ENCODE data around the gene MARK3. TPM values are rescaled to one million over a fixed set of nuclear protein-coding genes. Genes with fewer than 3 reads are reported as not detected.
A peak's percentile ranks its signal among the peaks of the same experiment; 100 is the strongest.
"Not testable (repeated sequence)": the region's sequence is repeated elsewhere in the genome, so short reads cannot be mapped to it uniquely, and the experiment has no call there.

Gene MARK3
- total RNA-seq, 2 experiments from 2014 or later, result 68.4 to 69.2 TPM

GRCh38 chr14:103509864-103510723 is 124.9 kb downstream of the MARK3 start:
- H3K27ac Mint-ChIP-seq, result no peak overlapping the region
- POLR2A ChIA-PET, result interaction anchor here (0.7 to 1.6 kb wide), 4 partner anchors 13 to 151 kb away, joined by 3 read pairs; partner anchors contain the start of gene CKB
- no peaks in the 10 kb centered on the region for H3K4me1 Mint-ChIP-seq (ENCODE audit: low read depth)
- TF ChIP-seq CTCF (IDR thresholded peaks at IDR 0.05), result no peak
- H3K9me3 Mint-ChIP-seq, result no peaks in the 10 kb centered on the region
- intact Hi-C loops (cut with micrococcal nuclease), result no loop called here
- peaks cover 6% of the 10 kb centered on the region for H3K36me3 Mint-ChIP-seq (ENCODE audit: low read depth)
- H3K4me3 Mint-ChIP-seq, result no peak overlapping the region
- CTCF ChIA-PET, result interaction anchor here (1.6 to 3.6 kb wide), 2 partner anchors 9 to 10 kb away, joined by 4 to 17 read pairs; no protein-coding TSS in a partner anchor
- DNase-seq, result no peak
- ATAC-seq, result no peak
- H3K27me3 Mint-ChIP-seq, result no peaks in the 10 kb centered on the region

DNA sequence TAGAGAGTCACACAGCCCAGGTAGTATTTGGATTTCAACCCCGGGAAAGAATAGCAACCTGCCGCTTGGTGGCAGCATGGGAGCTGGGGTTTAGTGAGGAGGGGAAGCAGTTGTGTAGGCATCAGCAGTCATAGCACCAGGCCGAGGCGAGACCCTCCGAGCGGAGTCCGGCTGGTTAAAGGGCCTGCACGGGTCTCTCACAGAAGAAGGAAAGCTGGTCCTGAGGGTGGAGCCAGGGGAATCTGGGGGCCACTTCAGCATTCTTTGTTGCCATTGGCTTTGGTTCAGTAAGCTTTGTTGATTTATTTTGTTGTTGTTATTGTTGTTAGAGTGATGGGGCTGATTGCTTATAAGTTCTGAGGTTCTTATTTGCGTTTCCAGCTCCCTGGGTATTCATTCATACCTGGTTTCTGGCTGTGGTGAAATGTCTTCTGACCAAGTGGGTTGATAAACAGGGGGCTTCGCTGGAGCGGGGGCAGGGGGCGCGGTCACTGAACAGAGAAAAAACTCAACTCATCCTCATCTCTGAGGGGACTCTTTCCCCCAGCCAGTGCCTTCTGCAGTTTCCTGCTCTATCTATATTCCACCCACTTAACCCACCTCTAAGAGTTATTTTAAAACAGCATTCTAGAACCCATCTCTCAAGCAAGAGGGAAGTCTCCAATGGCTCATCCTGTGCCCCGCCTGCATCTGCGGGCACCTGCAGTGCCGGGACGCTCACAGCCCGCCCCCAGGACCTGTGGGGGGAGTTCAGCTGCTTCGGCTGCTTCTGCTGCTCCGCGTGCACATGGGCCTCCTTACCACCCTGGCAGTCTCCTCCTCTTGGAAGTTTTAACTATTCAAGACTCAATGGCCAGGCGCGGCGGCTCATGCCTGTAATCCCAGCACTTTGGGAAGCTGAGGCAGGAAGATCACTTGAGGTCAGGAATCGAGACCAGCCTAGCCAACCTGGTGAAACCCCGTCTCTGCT is 125.8 kb downstream of the MARK3 start:
- DNase-seq (no peak), ATAC-seq (no peak)
- Mint-ChIP-seq H3K27me3 (no peaks in the 10 kb centered on the region), H3K27ac (no peak overlapping the region), H3K4me3 (no peak overlapping the region), H3K4me1 (ENCODE audit: low read depth) (no peaks in the 10 kb centered on the region), H3K9me3 (no peaks in the 10 kb centered on the region), H3K36me3 (ENCODE audit: low read depth) (peaks cover 2% of the 10 kb centered on the region)
- ChIA-PET POLR2A (interaction anchor here (0.7 to 1.6 kb wide), 4 partner anchors 12 to 150 kb away, joined by 3 read pairs; partner anchors contain the start of gene CKB), CTCF (interaction anchor here (1.6 to 3.6 kb wide), 2 partner anchors 8 to 11 kb away, joined by 4 to 17 read pairs; no protein-coding TSS in a partner anchor)
- intact Hi-C loops (cut with micrococcal nuclease), result no loop called here
- no peak for TF ChIP-seq CTCF (IDR thresholded peaks at IDR 0.05)

DNA sequence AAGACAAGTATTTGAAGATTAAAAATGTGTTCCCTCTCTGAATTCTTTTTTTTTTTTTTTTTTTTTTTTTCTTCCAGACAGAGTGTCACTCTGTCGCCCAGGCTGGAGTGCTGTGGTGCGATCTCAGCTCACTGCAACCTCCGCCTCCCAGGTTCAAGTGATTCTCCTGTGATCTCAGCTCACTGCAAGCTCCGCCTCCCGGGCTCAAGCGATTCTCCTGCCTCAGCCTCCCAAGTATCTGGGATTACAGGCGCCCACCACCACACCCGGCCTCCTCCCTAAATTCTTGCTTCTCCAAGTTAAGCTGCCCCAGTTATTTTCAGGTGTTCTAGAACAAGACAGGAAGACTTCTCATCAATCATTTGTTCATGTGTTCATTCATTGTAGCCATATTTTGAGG is 127.0 kb downstream of the MARK3 start:
- H3K4me1 Mint-ChIP-seq (ENCODE audit: low read depth); intact Hi-C loops (cut with micrococcal nuclease); CTCF ChIA-PET; H3K27ac Mint-ChIP-seq; DNase-seq; H3K9me3 Mint-ChIP-seq; H3K4me3 Mint-ChIP-seq; H3K36me3 Mint-ChIP-seq (ENCODE audit: low read depth); POLR2A ChIA-PET; H3K27me3 Mint-ChIP-seq; ATAC-seq: not testable (repeated sequence)

DNA sequence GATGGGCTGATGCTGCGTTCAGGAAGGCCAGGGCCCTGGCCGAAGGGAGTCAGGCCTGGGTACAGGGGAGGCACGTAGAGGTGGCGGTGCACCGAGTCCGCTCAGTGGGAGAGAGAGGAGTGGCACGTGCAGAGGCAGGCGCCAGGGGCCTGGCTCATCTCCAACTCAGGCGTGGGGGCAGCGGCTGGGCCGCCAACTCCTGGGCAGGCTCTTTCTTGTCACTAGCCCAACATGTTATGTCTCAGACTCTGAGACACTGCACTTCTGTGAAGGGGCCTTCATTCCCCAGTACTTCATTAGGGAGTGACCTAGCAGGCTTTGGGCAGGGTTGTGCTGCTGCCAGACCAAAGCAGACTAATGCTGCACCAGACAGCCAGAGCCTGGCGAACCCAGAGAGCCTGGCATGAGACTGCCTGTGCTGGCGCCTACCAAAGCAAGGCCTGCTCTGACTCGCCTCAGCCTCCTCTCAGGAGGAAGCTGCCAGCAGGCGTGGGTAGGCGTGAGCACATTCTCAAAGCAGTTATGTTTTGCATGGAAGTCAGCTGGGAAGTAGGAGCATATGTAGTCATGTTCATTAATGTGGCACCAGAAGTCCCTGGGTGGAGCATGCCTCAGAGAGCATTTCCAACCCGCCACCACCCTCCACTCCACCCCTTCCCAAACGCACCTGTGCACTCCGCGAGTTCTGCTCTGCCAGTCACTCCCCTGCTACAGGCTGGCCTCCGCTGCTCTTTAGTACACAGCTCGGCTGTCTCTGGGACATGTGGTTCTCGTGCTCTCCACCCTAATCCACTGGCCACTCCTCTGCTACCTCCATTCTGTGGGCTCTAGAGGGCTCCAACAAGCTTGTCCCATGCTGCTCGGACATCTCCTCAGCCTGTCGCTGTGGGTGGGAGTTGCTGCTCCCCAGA is 127.7 kb downstream of the MARK3 start:
- intact Hi-C loops (cut with micrococcal nuclease), result no loop called here
- DNase-seq, result no peak
- CTCF ChIA-PET, result no interaction called here

More for the DNA sequence above, 127.7 kb downstream of the MARK3 start:
- POLR2A ChIA-PET, result no interaction called here
- Mint-ChIP-seq H3K27me3 (no peaks in the 10 kb centered on the region), H3K4me3 (no peak overlapping the region), H3K4me1 (ENCODE audit: low read depth) (no peaks in the 10 kb centered on the region), H3K36me3 (ENCODE audit: low read depth) (peaks cover 2% of the 10 kb centered on the region), H3K9me3 (no peaks in the 10 kb centered on the region), H3K27ac (no peak overlapping the region)
- no peak for TF ChIP-seq CTCF (IDR thresholded peaks at IDR 0.05)
- ATAC-seq, result peak; percentile 4
